HL-60 (cell line): ENCODE results near the gene MKI67.

Experiments used
- DNase-seq, 2 experiments: peaks; one replicate each; pipeline ENCODE4 v3.0.0-alpha.2; 2010 to 2020; ENCODE audit warnings: low read depth in 1 of 2, low spot score in 1 of 2
- H3K27ac ChIP-seq: fragments of 250-450 bp; sonication (Bioruptor Pico); replicated peaks from 2 replicates; pipeline ENCODE4 v1.5.1; 2020; ENCODE audit warnings: mild to moderate bottlenecking, moderate library complexity
- H3K27me3 ChIP-seq: fragments of 250-450 bp; sonication (Bioruptor Pico); 2 replicates; pipeline ENCODE4 v1.5.1; 2021; ENCODE audit warnings: mild to moderate bottlenecking, moderate library complexity; ENCODE audit not compliant: insufficient read depth, poor library complexity, severe bottlenecking
- H3K4me3 ChIP-seq: replicated peaks from 2 replicates; pipeline ENCODE4 v1.5.1; 2011; ENCODE audit warnings: mild to moderate bottlenecking, control low read depth, low read length; ENCODE audit not compliant: insufficient read depth
- CTCF ChIP-seq: IDR thresholded peaks from one replicate; pipeline ENCODE4 v1.5.1; 2011; ENCODE audit warnings: low read length, control low read depth, inconsistent platforms; ENCODE audit not compliant: insufficient read depth
- GABPA ChIP-seq: IDR thresholded peaks from 2 replicates; pipeline ENCODE4 v1.6.1; 2012; ENCODE audit warnings: low read depth
- POLR2AphosphoS5 ChIP-seq: IDR thresholded peaks from 2 replicates; pipeline ENCODE4 v1.6.1; 2012; ENCODE audit warnings: low read depth
- SPI1 ChIP-seq: IDR thresholded peaks from 2 replicates; pipeline ENCODE4 v1.6.1; 2012; ENCODE audit warnings: low read depth, mild to moderate bottlenecking, borderline replicate concordance
- TF ChIP-seq, protein P1 (sequence below): IDR thresholded peaks from 2 replicates; pipeline ENCODE4 v1.6.1; 2012; ENCODE audit warnings: low read depth; ENCODE audit not compliant: insufficient replicate concordance

MKI67 gene

DNA sequence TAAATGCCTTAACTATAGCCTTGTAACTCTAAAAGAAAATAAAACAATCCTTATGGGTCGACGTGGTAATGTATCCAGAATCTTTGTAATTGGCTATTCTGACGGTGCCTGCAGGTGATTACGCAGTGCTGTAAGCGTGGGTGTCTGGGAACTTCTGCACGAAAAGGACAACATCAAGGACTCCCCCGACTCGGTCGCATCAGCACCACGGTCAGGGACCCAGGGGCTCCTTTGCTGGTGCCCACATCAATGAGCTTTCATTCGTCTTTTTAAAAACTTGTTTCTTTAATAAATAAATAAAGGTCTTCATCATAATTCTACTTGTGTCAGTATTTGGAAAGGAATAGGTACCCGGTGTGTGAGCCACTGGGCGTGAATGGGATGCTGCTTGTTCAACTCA, 13.2 kb downstream of the MKI67 start:
- DNase-seq = no peak
- no peak overlapping the region for H3K27ac ChIP-seq
- TF ChIP-seq, protein P1, sequence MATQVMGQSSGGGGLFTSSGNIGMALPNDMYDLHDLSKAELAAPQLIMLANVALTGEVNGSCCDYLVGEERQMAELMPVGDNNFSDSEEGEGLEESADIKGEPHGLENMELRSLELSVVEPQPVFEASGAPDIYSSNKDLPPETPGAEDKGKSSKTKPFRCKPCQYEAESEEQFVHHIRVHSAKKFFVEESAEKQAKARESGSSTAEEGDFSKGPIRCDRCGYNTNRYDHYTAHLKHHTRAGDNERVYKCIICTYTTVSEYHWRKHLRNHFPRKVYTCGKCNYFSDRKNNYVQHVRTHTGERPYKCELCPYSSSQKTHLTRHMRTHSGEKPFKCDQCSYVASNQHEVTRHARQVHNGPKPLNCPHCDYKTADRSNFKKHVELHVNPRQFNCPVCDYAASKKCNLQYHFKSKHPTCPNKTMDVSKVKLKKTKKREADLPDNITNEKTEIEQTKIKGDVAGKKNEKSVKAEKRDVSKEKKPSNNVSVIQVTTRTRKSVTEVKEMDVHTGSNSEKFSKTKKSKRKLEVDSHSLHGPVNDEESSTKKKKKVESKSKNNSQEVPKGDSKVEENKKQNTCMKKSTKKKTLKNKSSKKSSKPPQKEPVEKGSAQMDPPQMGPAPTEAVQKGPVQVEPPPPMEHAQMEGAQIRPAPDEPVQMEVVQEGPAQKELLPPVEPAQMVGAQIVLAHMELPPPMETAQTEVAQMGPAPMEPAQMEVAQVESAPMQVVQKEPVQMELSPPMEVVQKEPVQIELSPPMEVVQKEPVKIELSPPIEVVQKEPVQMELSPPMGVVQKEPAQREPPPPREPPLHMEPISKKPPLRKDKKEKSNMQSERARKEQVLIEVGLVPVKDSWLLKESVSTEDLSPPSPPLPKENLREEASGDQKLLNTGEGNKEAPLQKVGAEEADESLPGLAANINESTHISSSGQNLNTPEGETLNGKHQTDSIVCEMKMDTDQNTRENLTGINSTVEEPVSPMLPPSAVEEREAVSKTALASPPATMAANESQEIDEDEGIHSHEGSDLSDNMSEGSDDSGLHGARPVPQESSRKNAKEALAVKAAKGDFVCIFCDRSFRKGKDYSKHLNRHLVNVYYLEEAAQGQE = peak; percentile 83
- no peak for TF ChIP-seq SPI1

GRCh38 chr10:128111696-128112095, 14.5 kb downstream of the MKI67 start:
- DNase-seq = no peak
- TF ChIP-seq CTCF (no peak), POLR2AphosphoS5 (no peak), GABPA (no peak)
- TF ChIP-seq, protein P1 = no peak
- H3K4me3 ChIP-seq = no peak overlapping the region
- no peak overlapping the region for H3K27ac ChIP-seq
- H3K27me3 ChIP-seq = no peaks in the 10 kb centered on the region

More for the DNA sequence above, 13.2 kb downstream of the MKI67 start:
- Histone ChIP-seq H3K4me3 (no peak overlapping the region), H3K27me3 (no peaks in the 10 kb centered on the region)

- H3K27me3 ChIP-seq = no peaks in the 10 kb centered on the region
- TF ChIP-seq, protein P1 = no peak
- TF ChIP-seq GABPA = no peak
- no peak for TF ChIP-seq CTCF
- no peak for TF ChIP-seq POLR2AphosphoS5
- TF ChIP-seq SPI1 = no peak
- DNase-seq = no peak
- no peak overlapping the region for H3K27ac ChIP-seq
- no peak overlapping the region for H3K4me3 ChIP-seq
Measured at GRCh38 chr10:128110339-128110738, 15.9 kb downstream of the MKI67 start.

- Histone ChIP-seq H3K27me3 (no peaks in the 10 kb centered on the region), H3K4me3 (no peak overlapping the region), H3K27ac (no peak overlapping the region)
- DNase-seq = no peak
- TF ChIP-seq CTCF = no peak
- no peak for TF ChIP-seq GABPA
- TF ChIP-seq SPI1 = no peak
- no peak for TF ChIP-seq POLR2AphosphoS5
- TF ChIP-seq, protein P1 = no peak
Measured at GRCh38 chr10:128109707-128110106, 16.5 kb downstream of the MKI67 start.
